Hepatocyte (in vitro differentiated cells): ENCODE data around the gene C8G.

Source experiments
- EZH2 ChIP-seq: fragments of 200-600 bp; sonication (generic); IDR thresholded peaks from 2 replicates; pipeline ENCODE4 v1.6.1; 2016; ENCODE audit warnings: antibody characterized with exemption, mild to moderate bottlenecking, borderline replicate concordance
- EZH2phosphoT487 ChIP-seq: fragments of 200-600 bp; sonication (generic); IDR thresholded peaks from one replicate; pipeline ENCODE4 v1.6.1; 2018; ENCODE audit warnings: antibody characterized with exemption, mild to moderate bottlenecking, low read depth, moderate library complexity; ENCODE audit not compliant: unreplicated experiment, severe bottlenecking
- TF ChIP-seq, protein P1 (sequence below): fragments of 200-600 bp; sonication (generic); IDR thresholded peaks from 2 replicates; pipeline ENCODE4 v1.5.1; 2016; ENCODE audit warnings: antibody characterized with exemption, mild to moderate bottlenecking; ENCODE audit not compliant: poor library complexity

GRCh38 chr9:136977649-136978072 lies 32.6 kb downstream of the C8G start:
- TF ChIP-seq EZH2 (no peak), EZH2phosphoT487 (no peak)
- TF ChIP-seq, protein P1, sequence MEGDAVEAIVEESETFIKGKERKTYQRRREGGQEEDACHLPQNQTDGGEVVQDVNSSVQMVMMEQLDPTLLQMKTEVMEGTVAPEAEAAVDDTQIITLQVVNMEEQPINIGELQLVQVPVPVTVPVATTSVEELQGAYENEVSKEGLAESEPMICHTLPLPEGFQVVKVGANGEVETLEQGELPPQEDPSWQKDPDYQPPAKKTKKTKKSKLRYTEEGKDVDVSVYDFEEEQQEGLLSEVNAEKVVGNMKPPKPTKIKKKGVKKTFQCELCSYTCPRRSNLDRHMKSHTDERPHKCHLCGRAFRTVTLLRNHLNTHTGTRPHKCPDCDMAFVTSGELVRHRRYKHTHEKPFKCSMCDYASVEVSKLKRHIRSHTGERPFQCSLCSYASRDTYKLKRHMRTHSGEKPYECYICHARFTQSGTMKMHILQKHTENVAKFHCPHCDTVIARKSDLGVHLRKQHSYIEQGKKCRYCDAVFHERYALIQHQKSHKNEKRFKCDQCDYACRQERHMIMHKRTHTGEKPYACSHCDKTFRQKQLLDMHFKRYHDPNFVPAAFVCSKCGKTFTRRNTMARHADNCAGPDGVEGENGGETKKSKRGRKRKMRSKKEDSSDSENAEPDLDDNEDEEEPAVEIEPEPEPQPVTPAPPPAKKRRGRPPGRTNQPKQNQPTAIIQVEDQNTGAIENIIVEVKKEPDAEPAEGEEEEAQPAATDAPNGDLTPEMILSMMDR: no peak
